GM13976 (cell line): Measurements from ENCODE around the gene OSBPL9.

Experiments
- DNase-seq: peaks from one replicate; pipeline ENCODE4 v3.0.0; 2012; ENCODE audit warnings: low spot score
- in situ Hi-C: fragments of 300-500 bp; cut with MboI; formaldehyde crosslinking; loops from one replicate; pipeline ENCODE4 v1.12.0; 2022; ENCODE audit warnings: low sequenced_read_pairs, mixed read lengths, inconsistent platforms; ENCODE audit not compliant: unreplicated experiment
- TF ChIP-seq, protein P1 (sequence below): IDR thresholded peaks from 2 replicates; pipeline ENCODE4 v1.5.1; 2012; ENCODE audit warnings: borderline replicate concordance, mild to moderate bottlenecking; ENCODE audit not compliant: insufficient read depth; ENCODE audit errors: extremely low read depth, missing control alignments, control extremely low read depth

OSBPL9 gene

DNA sequence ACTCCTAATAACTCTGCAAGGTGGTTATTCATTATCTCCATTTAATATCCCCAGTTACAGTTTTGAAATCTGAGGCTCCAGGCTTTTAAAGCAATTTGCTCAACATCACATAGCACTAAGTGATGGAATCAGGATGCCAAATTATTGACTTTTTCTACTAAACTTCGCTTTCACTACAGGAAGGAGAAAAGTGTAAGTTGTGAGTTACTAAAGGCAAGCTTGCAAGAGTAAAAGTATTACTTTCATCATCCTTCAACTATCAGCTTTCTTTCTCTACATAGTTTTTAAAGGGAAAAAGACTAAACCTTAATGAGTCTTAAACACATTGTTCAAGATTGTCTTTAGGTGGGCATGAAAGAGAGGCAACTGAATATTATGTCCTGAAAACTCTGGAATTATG lies 1.8 kb downstream of the OSBPL9 start:
- no peak for DNase-seq
- in situ Hi-C loops, result no loop called here
- TF ChIP-seq, protein P1, sequence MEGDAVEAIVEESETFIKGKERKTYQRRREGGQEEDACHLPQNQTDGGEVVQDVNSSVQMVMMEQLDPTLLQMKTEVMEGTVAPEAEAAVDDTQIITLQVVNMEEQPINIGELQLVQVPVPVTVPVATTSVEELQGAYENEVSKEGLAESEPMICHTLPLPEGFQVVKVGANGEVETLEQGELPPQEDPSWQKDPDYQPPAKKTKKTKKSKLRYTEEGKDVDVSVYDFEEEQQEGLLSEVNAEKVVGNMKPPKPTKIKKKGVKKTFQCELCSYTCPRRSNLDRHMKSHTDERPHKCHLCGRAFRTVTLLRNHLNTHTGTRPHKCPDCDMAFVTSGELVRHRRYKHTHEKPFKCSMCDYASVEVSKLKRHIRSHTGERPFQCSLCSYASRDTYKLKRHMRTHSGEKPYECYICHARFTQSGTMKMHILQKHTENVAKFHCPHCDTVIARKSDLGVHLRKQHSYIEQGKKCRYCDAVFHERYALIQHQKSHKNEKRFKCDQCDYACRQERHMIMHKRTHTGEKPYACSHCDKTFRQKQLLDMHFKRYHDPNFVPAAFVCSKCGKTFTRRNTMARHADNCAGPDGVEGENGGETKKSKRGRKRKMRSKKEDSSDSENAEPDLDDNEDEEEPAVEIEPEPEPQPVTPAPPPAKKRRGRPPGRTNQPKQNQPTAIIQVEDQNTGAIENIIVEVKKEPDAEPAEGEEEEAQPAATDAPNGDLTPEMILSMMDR, result no peak

DNA sequence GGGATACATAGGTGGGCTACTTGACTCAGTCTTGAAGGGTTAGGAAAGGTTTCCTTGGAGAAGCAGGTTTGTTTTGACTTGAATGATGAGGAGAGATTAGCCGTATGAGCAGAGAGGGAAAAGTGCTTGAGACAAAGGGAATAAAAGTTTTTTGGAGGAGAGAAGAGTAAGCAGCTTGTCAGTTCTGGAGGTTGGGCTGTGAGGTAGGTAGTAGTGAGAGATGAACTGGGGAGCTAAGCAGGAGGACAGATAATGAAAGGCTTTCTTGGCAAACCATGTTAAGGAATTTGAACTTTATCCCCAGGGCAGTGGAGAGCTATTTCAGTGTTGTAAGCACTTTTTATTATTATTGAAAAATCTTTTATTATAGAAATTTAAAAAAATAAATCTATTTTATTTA lies 3.6 kb downstream of the OSBPL9 start:
- in situ Hi-C loops, result no loop called here
- DNase-seq, result no peak
- TF ChIP-seq, protein P1, result no peak

DNA sequence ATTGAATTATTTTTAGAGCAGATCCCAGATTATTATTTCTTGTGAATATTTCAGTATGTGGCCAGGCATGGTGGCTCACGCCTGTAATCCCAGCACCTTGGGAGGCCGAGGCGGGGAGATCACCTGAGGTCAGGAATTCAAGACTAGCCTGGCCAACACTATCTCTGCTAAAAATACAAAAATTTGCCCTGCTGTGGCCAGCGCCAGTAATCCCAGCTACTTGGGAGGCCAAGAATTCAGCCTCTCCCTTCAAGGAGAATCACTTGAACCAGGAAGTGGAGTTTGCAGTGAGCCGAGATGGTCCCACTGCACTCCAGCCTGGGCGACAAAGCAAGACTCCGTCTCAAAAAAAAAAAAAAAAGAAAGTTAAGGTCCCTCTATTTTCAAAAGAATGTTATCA lies 4.3 kb downstream of the OSBPL9 start:
- in situ Hi-C loops, result no loop called here
- TF ChIP-seq, protein P1, result no peak
- DNase-seq, result no peak

DNA sequence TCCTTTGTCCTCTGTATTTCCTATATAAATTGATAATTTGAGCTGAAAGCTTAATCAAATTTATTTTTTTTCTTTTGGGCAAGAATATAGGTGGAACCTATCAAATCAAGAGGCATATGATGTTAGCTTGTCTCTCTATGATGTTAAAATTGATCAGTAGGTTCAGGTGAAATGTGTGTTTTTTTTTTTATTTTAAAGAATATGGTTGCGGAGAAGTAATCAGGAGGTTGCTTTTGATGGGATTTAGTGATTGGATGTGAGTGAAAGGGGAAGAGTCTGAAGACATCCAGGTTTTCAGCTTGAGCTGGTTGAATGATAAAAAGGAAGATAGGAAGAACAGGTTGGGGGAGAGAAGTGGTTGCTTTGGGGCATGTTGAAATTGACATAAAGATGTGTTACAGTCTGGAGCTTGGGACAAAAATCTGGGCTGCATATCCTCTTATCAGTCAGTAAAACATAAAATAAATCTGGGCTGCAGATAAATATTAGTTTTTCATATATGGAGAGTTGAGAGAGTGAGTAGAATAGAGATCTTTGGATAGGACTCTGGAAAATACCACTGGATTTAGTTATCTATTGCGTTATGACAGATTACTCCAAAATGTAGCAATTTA lies 5.1 kb downstream of the OSBPL9 start:
- in situ Hi-C loops, result no loop called here
- TF ChIP-seq, protein P1, result no peak
- no peak for DNase-seq

DNA sequence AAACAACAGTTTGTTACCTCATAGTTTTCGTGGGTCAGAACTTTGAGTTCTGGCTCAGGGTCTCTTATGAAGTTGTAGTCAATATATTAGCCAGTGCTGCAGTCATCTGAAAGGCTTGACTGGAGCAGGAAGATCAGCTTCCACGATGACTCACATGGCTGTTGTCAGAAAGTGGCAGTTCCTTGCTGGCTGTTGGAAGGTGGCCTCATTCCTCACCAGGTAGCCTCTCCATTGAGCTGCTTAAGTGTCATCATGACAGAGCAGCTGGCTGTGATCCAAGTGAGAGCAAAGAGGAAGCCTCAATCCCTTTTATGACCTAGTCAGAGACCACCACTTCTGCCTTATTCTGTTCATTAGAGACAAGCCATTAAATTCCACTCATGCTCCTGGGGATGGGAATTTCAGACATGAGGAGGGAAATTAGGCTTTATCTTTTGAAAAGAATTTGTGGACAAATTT lies 5.6 kb downstream of the OSBPL9 start:
- TF ChIP-seq, protein P1, result no peak
- in situ Hi-C loops, result no loop called here
- no peak for DNase-seq

DNA sequence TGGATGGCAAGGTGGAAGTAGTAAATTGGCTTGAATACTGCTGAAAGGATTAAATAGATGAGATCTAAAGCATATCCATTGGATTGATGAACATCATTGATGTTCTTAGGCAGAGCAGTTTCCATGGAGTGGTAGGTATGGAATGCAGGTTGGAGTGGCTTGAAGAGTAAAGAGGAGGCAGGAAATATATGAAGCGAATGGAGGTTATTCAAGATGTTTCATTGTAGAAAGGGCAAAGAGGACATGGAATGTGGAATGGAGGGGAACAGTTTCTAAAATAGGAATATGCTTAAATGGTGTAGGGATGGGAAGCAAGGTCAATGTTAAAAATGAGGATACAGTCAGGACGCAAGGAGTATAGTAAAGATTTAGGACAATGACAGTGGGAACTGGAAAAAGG lies 6.1 kb downstream of the OSBPL9 start:
- TF ChIP-seq, protein P1, result no peak
- DNase-seq, result no peak
- in situ Hi-C loops, result no loop called here
